ENCODE data around the gene UHRF1. TPM values are rescaled to one million over a fixed set of nuclear protein-coding genes. Genes with fewer than 3 reads are reported as not detected.
"Not testable (repeated sequence)": the region's sequence is repeated elsewhere in the genome, so short reads cannot be mapped to it uniquely, and the experiment has no call there.

UHRF1 gene
- 1.3 TPM for total RNA-seq
- long read RNA-seq: 0 reads

GRCh38 chr19:4909156-4909896, at the start of gene UHRF1:
UHRF1 (plus strand) TSS chr19:4909501; CDS start chr19:4910886, 1,385 bp downstream.
- DNase-seq (no peak), ATAC-seq (ENCODE audit: poor library complexity) (no peak)
- intact Hi-C loops (cut with DNase I): no loop called here

DNA sequence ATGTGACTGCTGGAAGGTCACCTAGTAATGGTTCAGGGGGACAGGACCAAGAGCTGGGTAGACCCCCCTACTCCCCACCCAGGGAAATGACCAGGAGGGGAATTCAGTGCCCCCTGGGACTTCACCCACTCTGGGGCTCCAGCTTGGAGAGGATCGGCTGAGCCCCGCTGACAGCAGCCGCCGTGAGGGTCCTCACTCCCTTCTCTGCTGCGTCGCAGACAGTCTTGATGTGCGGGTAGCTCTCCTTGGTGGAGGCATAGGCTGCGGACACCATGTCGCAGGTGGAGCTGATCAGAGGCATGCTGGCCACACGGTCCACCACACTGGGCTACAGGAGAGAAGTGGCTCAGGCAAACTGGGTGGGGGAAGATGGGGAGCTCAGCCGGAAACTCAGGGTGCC, 49.6 kb upstream of the UHRF1 start:
- ATAC-seq (ENCODE audit: poor library complexity) (no peak), DNase-seq (no peak)
- intact Hi-C loops (cut with DNase I): no loop called here

DNA sequence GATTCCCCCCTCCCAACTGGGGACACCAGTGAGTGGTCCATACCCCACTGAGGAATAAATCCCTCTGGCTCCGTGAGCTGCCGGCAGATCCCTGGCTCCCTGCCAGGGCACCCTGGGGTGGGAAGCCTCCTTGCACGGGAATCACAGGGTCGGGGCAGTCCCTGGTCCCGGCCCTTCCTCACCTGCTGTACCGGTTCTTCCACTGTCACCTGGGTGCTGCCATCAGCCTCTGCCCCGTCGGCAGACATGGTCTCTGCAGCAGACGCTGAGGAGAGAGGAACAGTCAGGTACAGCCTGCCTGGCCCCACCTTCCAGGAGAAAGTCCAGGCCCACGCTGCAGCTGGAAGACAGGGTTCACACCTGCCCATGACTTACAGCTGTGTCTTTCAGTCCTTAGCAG, 48.2 kb upstream of the UHRF1 start:
- DNase-seq: no peak
- ATAC-seq (ENCODE audit: poor library complexity): peak; percentile 24
- intact Hi-C loops (cut with DNase I): no loop called here

GRCh38 chr19:4866595-4867424, 42.5 kb upstream of the UHRF1 start:
- ATAC-seq (ENCODE audit: poor library complexity) (peak; percentile 35), DNase-seq (peak; percentile 80)
- intact Hi-C loops (cut with DNase I): no loop called here

GRCh38 chr19:4867534-4868285, 41.6 kb upstream of the UHRF1 start, which contains the start of gene PLIN3:
PLIN3 (minus strand) TSS chr19:4867667; CDS start chr19:4861394, 6,273 bp downstream.
- peak; percentile 99 for DNase-seq
- peak; percentile 98 for ATAC-seq (ENCODE audit: poor library complexity)
- intact Hi-C loops (cut with DNase I): no loop called here

- DNase-seq: no peak
- no peak for ATAC-seq (ENCODE audit: poor library complexity)
- intact Hi-C loops (cut with DNase I): no loop called here
Measured at GRCh38 chr19:4868286-4868834, 40.9 kb upstream of the UHRF1 start.

- DNase-seq: peak; percentile 64
- no peak for ATAC-seq (ENCODE audit: poor library complexity)
- intact Hi-C loops (cut with DNase I): loop anchor here (5.0 kb wide), 2 partner anchors 42 to 162 kb away; no protein-coding TSS in a partner anchor
Measured at GRCh38 chr19:4870025-4870700, 39.1 kb upstream of the UHRF1 start.

DNA sequence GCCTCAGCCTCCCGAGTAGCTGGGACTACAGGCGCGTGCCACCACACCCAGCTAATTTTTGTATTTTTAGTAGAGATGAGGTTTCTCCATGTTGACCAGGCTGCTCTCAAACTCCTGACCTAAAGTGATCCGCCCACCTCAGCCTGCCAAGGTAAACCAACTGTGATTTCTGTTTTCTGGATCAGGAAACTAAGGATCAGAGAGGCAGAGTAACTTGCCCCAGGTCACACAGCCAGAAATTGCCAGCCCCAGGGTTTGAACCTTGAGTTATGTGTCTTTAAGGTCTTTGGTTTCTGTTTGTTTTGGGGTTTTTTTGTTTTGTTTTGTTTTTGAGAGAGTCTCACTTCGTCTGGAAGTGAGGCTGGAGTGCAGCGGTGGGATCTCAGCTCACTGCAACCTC, 37.6 kb upstream of the UHRF1 start:
- no peak for ATAC-seq (ENCODE audit: poor library complexity)
- intact Hi-C loops (cut with DNase I): loop anchor here (5.0 kb wide), 2 partner anchors 41 to 161 kb away; no protein-coding TSS in a partner anchor
- no peak for DNase-seq

DNA sequence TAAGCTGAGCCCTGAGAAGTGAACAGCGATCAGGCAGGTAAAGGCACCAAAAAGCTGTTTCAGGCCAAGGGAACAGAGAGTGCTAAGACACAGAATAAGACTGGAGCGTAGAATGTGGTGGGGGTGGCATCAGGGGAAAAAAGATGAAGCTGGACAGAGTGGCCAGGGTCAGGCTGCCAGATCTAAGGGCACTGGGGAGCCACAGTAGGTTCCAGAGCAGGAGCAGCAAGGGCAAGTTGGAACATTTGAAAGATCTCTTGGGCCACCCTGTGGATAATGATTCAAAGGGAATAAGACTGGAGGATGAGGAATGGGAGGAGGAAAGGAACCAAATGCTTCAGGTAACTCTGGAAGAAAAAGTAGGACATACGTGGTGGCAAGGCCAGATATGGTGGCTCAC, 35.4 kb upstream of the UHRF1 start:
- ATAC-seq (ENCODE audit: poor library complexity) (no peak), DNase-seq (no peak)
- intact Hi-C loops (cut with DNase I): loop anchor here (5.0 kb wide), 2 partner anchors 38 to 158 kb away; no protein-coding TSS in a partner anchor

DNA sequence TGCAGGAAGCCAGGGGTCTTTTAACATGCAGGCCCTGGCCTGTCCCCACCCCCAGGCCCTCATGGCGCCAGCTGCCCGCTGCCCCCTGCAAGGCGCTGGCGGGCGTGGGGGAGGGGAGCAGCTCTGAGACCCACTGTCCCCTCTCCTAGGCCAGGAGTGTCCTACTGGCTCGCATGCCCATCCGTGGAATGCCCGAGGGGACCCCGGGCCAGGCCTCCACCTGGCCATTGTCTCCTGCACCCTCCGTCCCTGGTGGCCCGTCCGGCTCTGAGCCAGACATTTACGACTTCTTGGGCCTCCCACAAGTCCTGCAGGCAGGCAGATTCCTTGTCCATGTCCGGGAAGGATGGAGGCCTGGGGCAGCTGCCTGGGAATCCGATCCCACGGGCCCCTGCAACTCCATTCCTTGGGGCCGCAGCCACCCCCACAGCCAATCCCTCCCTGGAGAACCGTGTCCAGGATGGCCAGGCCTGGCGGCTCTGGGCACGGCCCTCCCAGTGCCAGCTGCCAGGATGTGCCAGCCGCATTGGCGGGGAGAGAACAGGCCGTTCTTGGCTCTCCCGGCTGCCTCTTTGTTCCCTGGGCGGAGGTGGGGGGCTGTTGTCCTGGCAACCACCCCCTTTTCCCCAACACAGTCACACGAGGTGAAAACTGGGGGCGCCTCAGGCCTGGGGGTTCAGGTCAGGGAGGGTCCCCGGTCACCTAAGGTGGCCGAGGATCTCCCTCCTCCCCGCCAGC, 31.4 kb upstream of the UHRF1 start:
- DNase-seq (peak; percentile 76), ATAC-seq (ENCODE audit: poor library complexity) (peak; percentile 95)
- intact Hi-C loops (cut with DNase I): no loop called here

DNA sequence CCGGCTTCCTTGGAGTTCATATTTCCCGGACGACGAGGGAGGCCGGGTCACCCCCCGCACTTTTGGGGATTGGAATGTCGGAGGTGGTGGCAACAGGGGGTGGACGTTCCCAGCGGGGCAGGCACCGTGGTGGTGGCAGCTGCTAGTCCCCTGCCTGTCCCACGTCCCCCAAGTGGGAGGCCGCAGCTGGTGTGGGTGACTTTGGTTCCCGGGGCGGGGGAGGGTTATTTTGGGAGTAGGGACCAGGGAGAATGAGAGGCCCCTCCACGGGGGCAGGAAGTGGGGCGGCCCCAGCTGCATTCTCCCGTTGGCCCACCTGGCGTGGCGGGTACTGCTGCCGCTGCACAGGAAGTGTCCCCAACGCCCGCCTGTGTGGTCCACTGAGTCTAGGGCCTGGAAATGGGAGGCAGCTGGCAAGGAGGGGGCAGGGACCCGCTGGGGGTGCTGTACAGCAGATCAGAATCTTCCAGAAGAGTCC, 30.8 kb upstream of the UHRF1 start:
- DNase-seq: peak; percentile 71
- peak; percentile 88 for ATAC-seq (ENCODE audit: poor library complexity)
- intact Hi-C loops (cut with DNase I): no loop called here

GRCh38 chr19:4879041-4879440, 30.3 kb upstream of the UHRF1 start:
- no peak for ATAC-seq (ENCODE audit: poor library complexity)
- no peak for DNase-seq
- intact Hi-C loops (cut with DNase I): no loop called here

DNA sequence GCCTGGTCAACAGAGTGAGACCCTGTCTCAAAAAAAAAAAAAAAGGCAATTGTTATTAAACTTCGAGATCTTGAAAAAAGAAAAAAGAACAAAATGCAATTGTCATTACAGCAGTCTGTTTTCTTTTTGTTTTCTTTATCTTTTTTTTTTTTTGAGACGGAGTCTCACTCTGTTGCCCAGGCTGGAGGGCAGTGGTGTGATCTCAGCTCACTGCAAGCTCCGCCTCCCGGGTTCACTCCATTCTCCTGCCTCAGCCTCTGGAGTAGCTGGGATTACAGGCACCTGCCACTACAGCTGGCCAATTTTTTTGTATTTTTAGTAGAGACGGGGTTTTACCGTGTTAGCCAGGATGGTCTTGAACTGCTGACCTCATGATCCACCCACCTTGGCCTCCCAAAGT, 26.4 kb upstream of the UHRF1 start:
- ATAC-seq (ENCODE audit: poor library complexity); DNase-seq; intact Hi-C loops (cut with DNase I): not testable (repeated sequence)

GRCh38 chr19:4884993-4885392, 24.3 kb upstream of the UHRF1 start:
- intact Hi-C loops (cut with DNase I); DNase-seq; ATAC-seq (ENCODE audit: poor library complexity): not testable (repeated sequence)

DNA sequence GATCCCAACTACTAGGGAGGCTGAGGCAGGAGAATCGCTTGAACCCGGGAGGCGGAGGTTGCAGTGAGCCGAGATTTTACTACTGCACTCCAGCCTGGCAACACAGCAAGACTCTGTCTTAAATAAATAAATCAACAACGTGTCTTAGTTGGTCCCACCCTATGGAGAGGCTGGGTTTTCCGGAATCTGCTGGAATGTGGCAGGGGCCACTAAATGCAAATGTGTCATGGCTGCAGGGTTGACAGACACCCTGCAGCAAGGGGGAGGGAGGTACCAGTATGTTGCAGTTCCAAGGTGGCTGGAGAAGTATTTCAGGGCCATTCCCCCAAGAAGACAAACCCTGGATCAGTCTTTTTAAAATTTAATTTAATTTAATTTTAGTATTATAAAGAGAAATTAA, 21.5 kb upstream of the UHRF1 start:
- ATAC-seq (ENCODE audit: poor library complexity); DNase-seq; intact Hi-C loops (cut with DNase I): not testable (repeated sequence)

- intact Hi-C loops (cut with DNase I): no loop called here
- no peak for ATAC-seq (ENCODE audit: poor library complexity)
- no peak for DNase-seq
Measured at GRCh38 chr19:4889034-4889815, 20.1 kb upstream of the UHRF1 start.

DNA sequence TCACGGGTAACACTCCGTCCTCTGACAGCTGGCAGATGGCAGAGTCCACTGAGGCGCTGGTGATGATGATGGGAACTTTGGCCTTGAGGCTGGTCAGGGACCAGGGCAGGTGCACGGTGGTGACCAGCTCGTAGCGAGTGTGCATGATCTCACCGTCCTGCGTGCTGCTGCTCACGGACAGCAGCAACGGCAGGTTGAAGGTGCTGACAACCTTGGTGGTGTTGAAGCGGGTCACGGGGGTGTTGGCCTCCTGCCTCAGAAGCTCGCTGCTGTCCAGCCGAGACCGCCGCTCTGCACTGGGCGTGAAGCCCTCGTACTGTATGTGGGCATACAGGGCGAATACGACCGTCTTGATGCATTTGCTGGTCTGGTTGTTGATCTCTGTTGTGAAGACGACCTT, 18.2 kb upstream of the UHRF1 start:
- intact Hi-C loops (cut with DNase I): no loop called here
- DNase-seq (peak; percentile 63), ATAC-seq (ENCODE audit: poor library complexity) (peak; percentile 86)

All from Right ventricle myocardium superior (tissue), 1 donor.